GM19467 (cell line): ENCODE data around the gene ULBP2.
"Not testable (repeated sequence)": the region's sequence is repeated elsewhere in the genome, so short reads cannot be mapped to it uniquely, and the experiment has no call there.

Experiments used
- ATAC-seq: cut with Tn5 transposase; IDR thresholded peaks from one replicate; pipeline ENCODE4 v1.9.1; 2021; ENCODE audit warnings: mild to moderate bottlenecking, moderate library complexity; ENCODE audit not compliant: unreplicated experiment

The ULBP2 gene

DNA sequence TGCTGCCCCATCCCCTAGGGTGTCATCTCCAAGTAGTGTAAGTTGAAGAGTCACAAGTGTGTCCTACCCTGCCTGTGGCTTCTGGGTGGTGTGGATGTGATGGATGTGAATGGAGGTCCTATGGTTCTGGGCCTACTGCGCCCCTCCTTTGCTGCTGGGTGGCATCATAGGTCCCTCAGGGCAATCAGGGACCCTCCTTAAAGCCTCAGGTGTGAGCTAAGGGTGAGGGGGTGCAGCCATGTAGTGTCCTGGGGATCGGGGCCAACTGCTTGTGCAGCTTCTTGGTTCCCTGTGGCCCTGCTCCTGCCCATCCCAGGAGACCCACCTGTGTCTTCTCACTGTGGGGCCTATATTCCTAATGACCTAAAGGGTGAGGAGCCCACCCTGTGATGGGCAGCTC, 24.5 kb downstream of the ULBP2 start:
- ATAC-seq, result not testable (repeated sequence)

GRCh38 chr6:149967591-149967990, 25.8 kb downstream of the ULBP2 start:
- no peak for ATAC-seq

DNA sequence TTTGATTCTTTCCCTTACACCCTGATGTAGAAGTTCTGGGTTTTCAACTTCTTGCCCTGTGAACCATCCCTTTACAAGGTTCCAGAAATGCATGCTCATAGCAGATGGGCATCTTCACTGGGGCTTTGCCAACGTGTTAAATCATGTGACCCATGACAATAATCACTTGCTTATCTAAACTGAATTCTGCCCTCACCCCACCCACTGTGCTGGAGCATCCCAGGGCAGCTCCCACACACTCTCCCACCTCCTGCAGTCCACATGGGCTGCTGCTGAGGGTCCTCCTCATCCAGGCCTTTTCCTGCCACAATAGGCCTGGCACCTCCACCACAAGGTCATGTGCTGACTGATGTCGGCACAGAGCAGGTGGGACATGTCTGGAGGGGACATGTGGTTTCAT, 26.2 kb downstream of the ULBP2 start:
- ATAC-seq, result not testable (repeated sequence)

DNA sequence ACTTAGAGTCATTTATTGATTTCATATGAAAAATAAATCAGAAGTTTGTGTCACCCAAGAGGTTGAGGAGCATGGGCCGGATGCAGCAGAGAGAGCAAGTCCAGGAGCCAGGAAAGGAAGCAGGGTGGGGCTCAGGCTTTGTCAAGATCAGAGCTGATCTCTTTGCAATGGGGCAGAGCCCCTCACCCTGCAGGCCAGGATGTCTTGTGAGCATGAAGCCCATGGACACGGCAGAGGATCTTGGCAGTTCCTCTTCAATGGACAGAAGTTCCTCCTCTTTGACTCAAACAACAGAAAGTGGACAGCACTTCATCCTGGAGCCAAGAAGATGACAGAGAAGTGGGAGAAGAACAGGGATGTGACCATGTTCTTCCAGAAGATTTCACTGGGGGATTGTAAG, 27.1 kb downstream of the ULBP2 start:
- not testable (repeated sequence) for ATAC-seq

- ATAC-seq, result no peak
These were observed 27.8 kb downstream of the ULBP2 start for GRCh38 chr6:149969635-149970034.

- not testable (repeated sequence) for ATAC-seq
These were observed 32.6 kb downstream of the ULBP2 start for GRCh38 chr6:149974394-149974793.

DNA sequence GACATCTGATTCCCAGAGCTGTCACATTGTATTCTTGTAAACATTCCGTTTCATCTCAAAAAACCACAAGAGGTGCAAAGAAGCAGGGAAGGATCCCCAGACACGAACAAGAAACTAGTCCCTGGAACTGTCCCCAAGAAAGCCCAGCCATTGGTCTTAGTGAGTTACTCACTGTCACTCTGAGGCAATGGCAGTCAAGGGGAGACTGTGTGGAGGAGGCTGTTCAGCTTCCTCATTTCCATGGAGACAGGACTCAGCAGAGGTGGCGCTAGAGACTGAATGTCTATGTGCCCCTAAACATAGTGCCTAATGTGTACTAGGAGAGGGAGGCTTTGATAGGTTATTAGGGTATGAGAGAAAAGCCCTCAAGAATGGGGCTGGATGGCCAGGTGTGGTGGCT, 33.0 kb downstream of the ULBP2 start:
- no peak for ATAC-seq

DNA sequence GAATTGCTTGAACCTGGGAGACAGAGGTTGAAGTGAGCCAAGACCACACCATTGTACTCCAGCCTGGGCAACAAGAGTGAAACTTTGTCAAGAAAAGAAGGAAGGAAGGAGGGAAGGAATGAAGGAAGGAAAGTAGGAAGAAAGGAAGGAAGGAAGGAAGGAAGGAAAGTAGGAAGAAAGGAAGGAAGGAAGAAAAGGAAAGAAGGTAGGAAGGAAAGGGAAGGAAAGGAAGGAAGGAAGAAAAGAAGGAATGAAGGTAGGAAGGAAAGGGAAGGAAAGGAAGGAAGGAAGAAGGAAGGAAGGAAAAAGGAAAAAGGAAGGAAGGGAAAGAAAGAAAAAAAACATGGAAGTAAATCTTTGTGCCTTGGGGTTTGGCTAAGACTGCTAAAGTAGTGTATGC, 33.6 kb downstream of the ULBP2 start:
- no peak for ATAC-seq

GRCh38 chr6:149977221-149977620, 35.4 kb downstream of the ULBP2 start:
- ATAC-seq, result no peak

DNA sequence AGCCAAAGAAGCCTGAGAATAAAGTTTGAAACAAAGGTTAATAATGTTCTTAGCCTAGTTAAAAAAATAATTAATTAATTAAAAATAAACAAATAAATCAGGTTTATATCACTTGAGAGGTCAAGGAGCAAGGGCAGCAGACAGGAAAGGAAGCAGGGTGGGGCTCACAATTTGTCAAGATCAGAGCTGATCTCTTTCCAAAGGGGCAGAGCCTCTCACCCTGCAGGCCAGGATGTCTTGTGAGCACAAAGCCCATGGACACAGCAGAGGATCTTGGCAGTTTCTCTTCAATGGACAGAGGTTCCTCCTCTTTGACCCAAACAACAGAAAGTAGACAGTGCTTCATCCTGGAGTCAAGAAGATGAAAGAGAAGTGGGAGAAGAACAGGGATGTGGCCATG, 36.8 kb downstream of the ULBP2 start:
- no peak for ATAC-seq

DNA sequence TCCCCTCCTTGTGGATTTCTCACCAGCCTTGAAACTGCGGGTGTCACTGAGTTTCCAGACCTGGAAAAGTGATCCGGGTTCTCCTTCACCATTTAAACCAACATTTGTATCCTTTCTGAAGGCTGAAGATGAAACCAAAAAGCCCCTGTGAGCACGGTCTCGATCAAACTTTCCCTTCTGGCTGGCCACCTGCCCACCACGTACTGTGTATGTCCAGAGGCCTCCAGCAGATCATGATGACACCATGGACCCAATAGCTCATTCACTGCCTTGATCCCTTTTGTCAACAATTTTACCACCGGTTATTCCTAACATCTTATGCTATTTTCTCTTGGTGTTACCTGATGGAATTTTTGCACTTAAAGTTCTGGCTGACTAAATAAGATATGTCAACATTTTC, 37.5 kb downstream of the ULBP2 start:
- no peak for ATAC-seq

- ATAC-seq, result no peak
These were observed 41.3 kb downstream of the ULBP2 start for GRCh38 chr6:149983145-149983544.

DNA sequence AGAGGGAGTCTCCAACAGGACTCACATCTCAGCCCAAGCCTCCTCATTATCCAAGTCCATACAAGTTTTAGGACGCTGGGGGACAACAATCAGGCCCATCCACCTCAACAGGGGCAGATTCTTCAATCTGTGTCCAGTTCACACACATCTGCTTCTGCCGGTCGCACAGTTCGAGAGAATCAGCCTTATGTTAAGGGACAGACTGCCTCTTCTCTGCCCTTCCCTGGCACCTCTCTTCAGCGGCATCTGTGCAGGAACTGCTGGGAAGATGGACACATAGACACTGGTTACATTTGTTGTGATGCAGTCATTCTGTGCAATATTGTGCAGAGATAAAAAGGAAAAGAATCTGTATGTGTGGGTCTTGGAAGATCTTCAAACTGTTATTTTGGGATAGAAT, 43.0 kb downstream of the ULBP2 start:
- ATAC-seq, result no peak

GRCh38 chr6:149985481-149985937, 43.7 kb downstream of the ULBP2 start:
- no peak for ATAC-seq

DNA sequence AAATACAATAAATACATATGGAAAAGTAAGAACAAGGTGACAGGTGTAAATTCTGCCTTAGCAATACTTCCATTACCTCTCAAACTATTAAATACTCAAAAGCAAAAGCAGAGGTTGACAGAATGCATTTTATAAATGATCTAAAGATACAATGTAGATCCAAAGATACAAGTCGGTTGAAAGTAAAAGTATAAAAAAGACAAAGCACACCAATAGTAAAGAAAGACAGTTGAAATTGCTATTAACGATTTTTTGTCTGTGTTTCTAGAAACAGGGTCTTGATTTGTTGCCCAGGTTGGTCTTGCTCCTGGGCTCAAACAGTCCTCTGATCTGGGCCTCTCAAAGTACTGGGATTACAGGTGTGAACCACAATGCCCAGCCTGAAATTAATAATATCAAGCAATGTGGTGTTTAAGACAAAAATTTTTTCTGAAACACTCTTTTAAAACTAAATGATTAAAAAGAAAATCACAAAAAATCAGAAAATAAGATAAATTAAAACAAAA, 45.8 kb downstream of the ULBP2 start:
- no peak for ATAC-seq

GRCh38 chr6:149988550-149989346, 46.9 kb downstream of the ULBP2 start:
- ATAC-seq, result no peak

- ATAC-seq, result no peak
These were observed 48.4 kb downstream of the ULBP2 start for GRCh38 chr6:149990212-149990660.

DNA sequence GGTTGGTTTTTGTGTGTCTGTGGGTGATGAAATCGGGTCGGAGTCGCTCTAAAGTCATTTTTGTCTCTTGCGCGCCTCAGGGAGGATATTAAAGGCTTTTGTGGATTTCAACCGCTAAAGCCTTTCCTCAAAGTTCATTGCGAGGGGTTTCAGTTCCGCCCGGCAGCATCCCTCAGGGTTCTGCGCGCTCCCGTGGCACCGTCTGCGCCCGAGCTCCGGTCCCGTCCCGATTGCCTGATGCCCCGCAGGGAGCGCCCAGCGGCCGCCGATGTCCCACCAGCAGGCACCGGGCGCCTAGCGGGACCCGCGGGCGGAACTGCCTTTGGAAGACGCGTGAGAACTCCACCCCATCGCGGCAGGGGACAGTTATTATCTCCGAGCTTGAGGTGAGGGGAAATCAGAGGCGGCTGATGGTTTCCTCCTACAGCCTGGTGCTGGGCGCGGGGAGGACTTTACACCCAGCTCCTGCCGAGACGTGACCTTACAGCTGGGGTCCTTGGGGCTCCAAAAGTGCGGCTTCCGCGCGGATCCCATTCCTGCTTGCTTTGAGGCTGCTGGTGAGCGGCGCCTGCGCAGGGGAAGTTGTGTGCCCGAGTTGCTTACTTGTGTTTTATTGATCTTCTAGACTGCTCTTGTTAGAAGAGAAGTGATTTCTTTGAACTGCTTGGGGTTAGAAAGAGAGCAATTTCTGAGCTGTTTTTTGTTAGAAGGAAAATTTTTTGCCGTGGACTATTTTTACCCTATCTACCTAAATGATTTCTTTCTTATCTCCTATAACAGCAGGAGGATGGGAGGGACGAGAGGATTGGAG, 49.1 kb downstream of the ULBP2 start:
- no peak for ATAC-seq

DNA sequence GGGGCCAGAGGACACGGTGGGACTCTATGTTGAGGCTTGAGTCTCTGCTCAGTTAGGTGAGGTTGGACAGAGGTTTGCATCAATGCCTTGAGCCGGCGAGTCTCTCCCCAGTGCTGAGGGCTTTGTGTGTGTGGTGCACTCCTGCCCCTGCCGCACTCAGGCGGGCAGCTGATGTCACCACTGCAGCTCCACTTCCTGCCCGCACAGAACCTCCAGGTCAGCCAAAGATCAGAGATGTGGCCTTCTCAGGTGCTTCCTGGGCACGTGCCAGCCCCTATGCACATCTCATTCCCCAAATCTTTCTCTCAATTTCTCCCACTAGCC, 49.6 kb downstream of the ULBP2 start:
- not testable (repeated sequence) for ATAC-seq

- ATAC-seq, result no peak
These were observed 50.0 kb downstream of the ULBP2 start for GRCh38 chr6:149991838-149992237.

GRCh38 chr6:149995235-149995750, 53.5 kb downstream of the ULBP2 start:
- no peak for ATAC-seq

DNA sequence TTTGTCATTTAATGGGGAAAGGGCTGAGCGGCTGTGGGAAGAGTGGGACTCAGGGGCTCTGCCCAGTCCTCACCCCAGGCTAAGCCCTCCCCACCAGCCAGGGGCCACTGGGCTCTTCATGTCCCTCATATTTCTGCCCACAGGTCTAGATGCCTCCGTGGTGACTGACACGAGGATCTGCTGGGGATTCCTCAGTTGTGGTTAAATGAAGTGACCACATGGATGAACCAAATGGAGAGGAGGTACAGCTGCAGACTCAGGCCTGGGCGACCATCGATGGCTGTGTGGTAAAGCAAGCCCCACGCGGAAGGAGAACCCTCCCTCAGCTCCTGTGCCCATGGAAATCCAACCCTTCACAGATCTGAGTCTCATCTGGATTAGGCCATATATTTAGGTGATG, 54.2 kb downstream of the ULBP2 start:
- ATAC-seq, result no peak
